Esophagus squamous epithelium (tissue), 4 donors: ENCODE results near the gene ZNF726.

ENCODE experiments used
- POLR2A ChIP-seq, 4 donors: fragments of 450-650 bp; IDR thresholded peaks; one replicate each; pipeline ENCODE4 v1.6.1; 2017; ENCODE audit warnings: antibody characterized with exemption in 4 of 4, mild to moderate bottlenecking in 4 of 4, moderate library complexity in 3 of 4
- TF ChIP-seq, protein P1 (sequence below), 6 experiments: fragments of 450-650 bp in 4 of 6; fragments of 200-600 bp in 2 of 6; sonication (generic) in 2 of 6; IDR thresholded peaks; one replicate each; pipeline ENCODE4 v1.5.1; 2016 to 2019; ENCODE audit warnings: antibody characterized with exemption in 6 of 6, mild to moderate bottlenecking in 4 of 6, moderate library complexity in 4 of 6

DNA sequence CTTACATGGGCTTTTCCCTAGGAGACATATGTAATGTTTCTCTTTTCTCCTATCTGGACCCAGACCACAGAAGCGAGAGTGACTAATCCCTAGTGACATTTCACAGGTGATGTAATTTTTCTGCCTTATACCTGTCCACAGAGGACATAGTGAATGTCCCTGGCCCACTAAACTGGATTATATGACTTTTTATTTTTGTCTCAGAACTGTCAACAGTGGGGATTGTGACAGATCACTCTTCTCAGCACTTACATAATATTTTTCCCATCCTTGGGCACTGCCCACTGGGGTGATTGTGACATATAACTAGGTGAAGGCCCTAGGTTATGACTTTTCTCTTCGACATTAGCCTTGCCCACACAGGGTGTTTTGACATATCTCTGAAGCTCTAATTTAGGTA lies 7.9 kb upstream of the ZNF726 start:
- no peak for TF ChIP-seq POLR2A (IDR thresholded peaks at IDR 0.05)
- TF ChIP-seq, protein P1, sequence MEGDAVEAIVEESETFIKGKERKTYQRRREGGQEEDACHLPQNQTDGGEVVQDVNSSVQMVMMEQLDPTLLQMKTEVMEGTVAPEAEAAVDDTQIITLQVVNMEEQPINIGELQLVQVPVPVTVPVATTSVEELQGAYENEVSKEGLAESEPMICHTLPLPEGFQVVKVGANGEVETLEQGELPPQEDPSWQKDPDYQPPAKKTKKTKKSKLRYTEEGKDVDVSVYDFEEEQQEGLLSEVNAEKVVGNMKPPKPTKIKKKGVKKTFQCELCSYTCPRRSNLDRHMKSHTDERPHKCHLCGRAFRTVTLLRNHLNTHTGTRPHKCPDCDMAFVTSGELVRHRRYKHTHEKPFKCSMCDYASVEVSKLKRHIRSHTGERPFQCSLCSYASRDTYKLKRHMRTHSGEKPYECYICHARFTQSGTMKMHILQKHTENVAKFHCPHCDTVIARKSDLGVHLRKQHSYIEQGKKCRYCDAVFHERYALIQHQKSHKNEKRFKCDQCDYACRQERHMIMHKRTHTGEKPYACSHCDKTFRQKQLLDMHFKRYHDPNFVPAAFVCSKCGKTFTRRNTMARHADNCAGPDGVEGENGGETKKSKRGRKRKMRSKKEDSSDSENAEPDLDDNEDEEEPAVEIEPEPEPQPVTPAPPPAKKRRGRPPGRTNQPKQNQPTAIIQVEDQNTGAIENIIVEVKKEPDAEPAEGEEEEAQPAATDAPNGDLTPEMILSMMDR (IDR thresholded peaks at IDR 0.05): no peak
